ENCODE measurements around the gene ZNF716.
"Not testable (repeated sequence)": the region's sequence is repeated elsewhere in the genome, so short reads cannot be mapped to it uniquely, and the experiment has no call there.

The ZNF716 gene

GRCh38 chr7:57427146-57427545 lies 22.8 kb upstream of the ZNF716 start:
- DNase-seq, result no peak

GRCh38 chr7:57427594-57427993 lies 22.4 kb upstream of the ZNF716 start:
- no peak for DNase-seq

GRCh38 chr7:57432583-57432982 lies 17.4 kb upstream of the ZNF716 start:
- no peak for DNase-seq

- no peak for DNase-seq
These were observed 12.4 kb upstream of the ZNF716 start for GRCh38 chr7:57437581-57437980.

- no peak for DNase-seq
These were observed 11.7 kb upstream of the ZNF716 start for GRCh38 chr7:57438244-57438643.

- DNase-seq, result no peak
These were observed 6.4 kb upstream of the ZNF716 start for GRCh38 chr7:57443567-57443966.

GRCh38 chr7:57469186-57469828 lies 19.3 kb downstream of the ZNF716 start:
- DNase-seq, result not testable (repeated sequence)

GRCh38 chr7:57480304-57480703 lies 30.3 kb downstream of the ZNF716 start:
- DNase-seq, result not testable (repeated sequence)

- not testable (repeated sequence) for DNase-seq
These were observed 35.0 kb downstream of the ZNF716 start for GRCh38 chr7:57485022-57485421.

- DNase-seq, result no peak
These were observed 38.0 kb downstream of the ZNF716 start for GRCh38 chr7:57487957-57488356.

- DNase-seq, result not testable (repeated sequence)
These were observed 45.1 kb downstream of the ZNF716 start for GRCh38 chr7:57495111-57495510.

- DNase-seq, result no peak
These were observed 46.4 kb downstream of the ZNF716 start for GRCh38 chr7:57496395-57496794.

- DNase-seq, result no peak
These were observed 55.2 kb downstream of the ZNF716 start for GRCh38 chr7:57505176-57505575.
